B cell (primary cell): ENCODE results near the gene TUBA3E. TPM values are rescaled to one million over a fixed set of nuclear protein-coding genes. Genes with fewer than 3 reads are reported as not detected.
"Not testable (repeated sequence)": the region's sequence is repeated elsewhere in the genome, so short reads cannot be mapped to it uniquely, and the experiment has no call there.

Experiments used
- ATAC-seq: fragments of 200-7000 bp; cut with Tn5 transposase; one replicate; pipeline ENCODE4 v1.10.0; 2021; ENCODE audit warnings: low read depth, mild to moderate bottlenecking, moderate number of reproducible peaks, moderate library complexity
- CTCF ChIA-PET: fragments of 350-600 bp; sonication (Branson Sonifier 250); formaldehyde crosslinking; loops from one replicate; lab custom pipeline; 2021; ENCODE audit warnings: antibody characterized with exemption, inconsistent platforms; lab: Charles Lee
- POLR2A ChIA-PET: fragments of 350-600 bp; sonication (Branson Sonifier 250); formaldehyde crosslinking; loops from one replicate; lab custom pipeline; 2021; ENCODE audit warnings: antibody characterized with exemption; lab: Charles Lee
- DNase-seq: peaks from one replicate; pipeline ENCODE4 v3.0.0; 2013
- H2AFZ ChIP-seq: 2 replicates; pipeline ENCODE4 v1.6.1; 2012; ENCODE audit warnings: mild to moderate bottlenecking, low read depth, low read length; ENCODE audit not compliant: insufficient read depth, poor library complexity, severe bottlenecking
- H3K27ac ChIP-seq, 2 donors: 1 replicate in 1 of 2; 2 replicates in 1 of 2; pipeline ENCODE4 v1.5.1; 2012 to 2013; ENCODE audit warnings: low read length in 2 of 2, mild to moderate bottlenecking in 2 of 2, moderate library complexity in 1 of 2
- H3K27me3 ChIP-seq, 4 experiments: fragments of 200-600 bp in 1 of 4; sonication (generic) in 1 of 4; replicated peaks in 1 of 4; 1 replicate in 2 of 4; 2 replicates in 2 of 4; pipeline versions ENCODE4 v1.6.1 to v1.7.0; 2013 to 2016; ENCODE audit warnings: low read length in 3 of 4, mild to moderate bottlenecking in 2 of 4, mixed read lengths in 1 of 4, moderate library complexity in 1 of 4; ENCODE audit not compliant: insufficient read depth in 4 of 4, control insufficient read depth in 3 of 4; ENCODE audit errors: control extremely low read depth in 1 of 4
- H3K36me3 ChIP-seq, 2 experiments: replicated peaks in 1 of 2; 1 replicate in 1 of 2; 2 replicates in 1 of 2; pipeline versions ENCODE4 v1.6.1 to v1.7.1; 2013; ENCODE audit warnings: low read length in 1 of 2; ENCODE audit not compliant: insufficient read depth in 2 of 2, control insufficient read depth in 1 of 2; ENCODE audit errors: control extremely low read depth in 1 of 2, extremely low read depth in 1 of 2
- H3K4me1 ChIP-seq, 2 donors: fragments of 200-600 bp in 1 of 2; sonication (generic) in 1 of 2; 1 replicate in 1 of 2; 2 replicates in 1 of 2; pipeline versions ENCODE4 v1.5.1 to v1.6.1; 2013 to 2017; ENCODE audit warnings: low read length in 2 of 2; ENCODE audit not compliant: control insufficient read depth in 2 of 2, insufficient read depth in 2 of 2
- H3K4me2 ChIP-seq: replicated peaks from 2 replicates; pipeline ENCODE3; 2012; ENCODE audit warnings: mild to moderate bottlenecking, low read depth, low read length; ENCODE audit not compliant: poor library complexity, severe bottlenecking
- H3K4me3 ChIP-seq, 5 experiments: fragments of 200-600 bp in 1 of 5; sonication (generic) in 1 of 5; 1 replicate in 3 of 5; 2 replicates in 2 of 5; pipeline versions ENCODE4 v1.5.1 to v1.7.0; 2011 to 2016; ENCODE audit warnings: low read length in 4 of 5, mild to moderate bottlenecking in 4 of 5, low read depth in 2 of 5, control low read depth in 1 of 5, moderate library complexity in 1 of 5; ENCODE audit not compliant: insufficient read depth in 1 of 5; ENCODE audit errors: control extremely low read depth in 1 of 5, extremely low read depth in 1 of 5
- H3K79me2 ChIP-seq: fragments of 200-600 bp; sonication (generic); one replicate; pipeline ENCODE4 v1.6.0; 2016; ENCODE audit warnings: low read length; ENCODE audit not compliant: control insufficient read depth, insufficient read depth
- H3K9ac ChIP-seq: fragments of 200-600 bp; sonication (generic); 2 replicates; pipeline ENCODE4 v1.6.1; 2017; ENCODE audit warnings: mild to moderate bottlenecking, low read length, moderate library complexity
- H3K9me3 ChIP-seq, 3 donors: one replicate each; pipeline versions ENCODE4 v1.6.1 to v1.7.1; 2013; ENCODE audit warnings: low read length in 2 of 3; ENCODE audit not compliant: control insufficient read depth in 2 of 3, insufficient read depth in 1 of 3; ENCODE audit errors: control extremely low read depth in 1 of 3
- H4K20me1 ChIP-seq: 2 replicates; pipeline ENCODE4 v1.6.0; 2012; ENCODE audit warnings: mild to moderate bottlenecking, low read length; ENCODE audit not compliant: insufficient read depth, control insufficient read depth, poor library complexity, severe bottlenecking
- H3K27ac Mint-ChIP-seq: one replicate; pipeline ENCODE4 v1.8.0; 2021; ENCODE audit warnings: mixed read lengths
- H3K27me3 Mint-ChIP-seq: one replicate; pipeline ENCODE4 v1.8.0; 2021; ENCODE audit warnings: mixed read lengths
- H3K4me1 Mint-ChIP-seq: one replicate; pipeline ENCODE4 v1.8.0; 2021; ENCODE audit warnings: mixed read lengths
- H3K4me3 Mint-ChIP-seq: one replicate; pipeline ENCODE4 v1.8.0; 2021; ENCODE audit warnings: mixed read lengths
- H3K9me3 Mint-ChIP-seq: one replicate; pipeline ENCODE4 v1.8.0; 2022; ENCODE audit warnings: mixed read lengths; ENCODE audit not compliant: insufficient read depth
- EZH2 ChIP-seq: IDR thresholded peaks from 2 replicates; pipeline ENCODE4 v1.6.1; 2012; ENCODE audit warnings: borderline replicate concordance, low read depth, mild to moderate bottlenecking, moderate library complexity, low read length; ENCODE audit not compliant: insufficient read depth, poor library complexity, severe bottlenecking
- WGBS: methylation state at CpG from one replicate; pipeline ENCODE4 v1.1.5; 2013; ENCODE audit warnings: missing lambda C conversion rate; ENCODE audit not compliant: insufficient coverage; 5-methylcytosine and 5-hydroxymethylcytosine counted together
- intact Hi-C: fragments of 100-400 bp; cut with micrococcal nuclease; formaldehyde crosslinking; loops from one replicate; pipeline ENCODE4 v1.10.0; 2022
- polyA plus RNA-seq: library from polyadenylated mRNA; depleted of rRNA; stranded (reverse); fragments of >200 nt; gene quantifications from 2 replicates; pipeline ENCODE4 v1.2.3, GENCODE V29; 2012
- total RNA-seq, 2 donors: library from RNA; stranded (reverse); fragments of 120-200 nt in 1 of 2; gene quantifications; 1 replicate in 1 of 2; 2 replicates in 1 of 2; pipeline versions ENCODE4 v1.2.3 to v1.2.4, GENCODE V29; 2013 to 2022
- TF ChIP-seq, protein P1 (sequence below): fragments of 200-600 bp; IDR thresholded peaks from one replicate; pipeline ENCODE4 v1.8.0; 2022; ENCODE audit warnings: antibody characterized with exemption, mild to moderate bottlenecking

Gene TUBA3E
- total and polyA plus RNA-seq, 2 donors (not counting 1 experiment from before 2014, with no cell fraction given) = not detected

DNA sequence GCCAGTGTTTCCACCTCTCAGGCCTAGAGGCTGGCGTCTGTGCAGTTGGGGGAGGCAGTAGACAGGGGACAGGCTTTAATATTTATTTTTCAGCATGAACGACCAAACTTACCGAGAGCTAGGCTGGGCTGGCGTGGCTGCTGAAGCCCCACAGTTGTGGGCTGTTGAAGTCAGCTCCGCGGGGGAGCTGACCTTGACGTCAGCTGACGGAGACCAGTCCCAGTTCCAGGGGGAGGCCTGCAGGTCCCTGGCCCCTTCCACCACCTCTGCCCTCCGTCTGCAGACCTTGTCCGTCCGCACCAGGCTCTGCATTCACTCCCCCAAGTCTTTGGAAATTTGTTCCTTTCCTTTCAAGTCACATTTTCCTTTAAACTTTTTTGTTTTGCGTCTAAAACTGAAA lies 33.4 kb upstream of the TUBA3E start:
- WGBS = 86% methylated on average over 8 of the region's 12 CpGs
- ChIA-PET CTCF (no interaction called here), POLR2A (no interaction called here)
- TF ChIP-seq, protein P1, sequence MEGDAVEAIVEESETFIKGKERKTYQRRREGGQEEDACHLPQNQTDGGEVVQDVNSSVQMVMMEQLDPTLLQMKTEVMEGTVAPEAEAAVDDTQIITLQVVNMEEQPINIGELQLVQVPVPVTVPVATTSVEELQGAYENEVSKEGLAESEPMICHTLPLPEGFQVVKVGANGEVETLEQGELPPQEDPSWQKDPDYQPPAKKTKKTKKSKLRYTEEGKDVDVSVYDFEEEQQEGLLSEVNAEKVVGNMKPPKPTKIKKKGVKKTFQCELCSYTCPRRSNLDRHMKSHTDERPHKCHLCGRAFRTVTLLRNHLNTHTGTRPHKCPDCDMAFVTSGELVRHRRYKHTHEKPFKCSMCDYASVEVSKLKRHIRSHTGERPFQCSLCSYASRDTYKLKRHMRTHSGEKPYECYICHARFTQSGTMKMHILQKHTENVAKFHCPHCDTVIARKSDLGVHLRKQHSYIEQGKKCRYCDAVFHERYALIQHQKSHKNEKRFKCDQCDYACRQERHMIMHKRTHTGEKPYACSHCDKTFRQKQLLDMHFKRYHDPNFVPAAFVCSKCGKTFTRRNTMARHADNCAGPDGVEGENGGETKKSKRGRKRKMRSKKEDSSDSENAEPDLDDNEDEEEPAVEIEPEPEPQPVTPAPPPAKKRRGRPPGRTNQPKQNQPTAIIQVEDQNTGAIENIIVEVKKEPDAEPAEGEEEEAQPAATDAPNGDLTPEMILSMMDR = no peak
- TF ChIP-seq EZH2 = no peak
- Histone ChIP-seq H3K79me2 (no peaks in the 10 kb centered on the region), H2AFZ (no peak overlapping the region), H3K27me3 (no peaks in the 10 kb centered on the region), H4K20me1 (no peaks in the 10 kb centered on the region), H3K36me3 (no peaks in the 10 kb centered on the region), H3K4me2 (no peak overlapping the region), H3K4me3 (no peak overlapping the region), H3K27ac (no peak overlapping the region), H3K4me1 (no peaks in the 10 kb centered on the region), H3K9me3 (peaks cover 0 to 13% (median 0%) of the 10 kb centered on the region in 3 donors), H3K9ac (no peak overlapping the region)
- no peak overlapping the region for H3K4me3 Mint-ChIP-seq
- no peak overlapping the region for H3K27ac Mint-ChIP-seq
- ATAC-seq (no peak), DNase-seq (no peak)
- no peaks in the 10 kb centered on the region for H3K9me3 Mint-ChIP-seq
- intact Hi-C loops = no loop called here
- H3K4me1 Mint-ChIP-seq = no peaks in the 10 kb centered on the region
- H3K27me3 Mint-ChIP-seq = peaks cover 11% of the 10 kb centered on the region

DNA sequence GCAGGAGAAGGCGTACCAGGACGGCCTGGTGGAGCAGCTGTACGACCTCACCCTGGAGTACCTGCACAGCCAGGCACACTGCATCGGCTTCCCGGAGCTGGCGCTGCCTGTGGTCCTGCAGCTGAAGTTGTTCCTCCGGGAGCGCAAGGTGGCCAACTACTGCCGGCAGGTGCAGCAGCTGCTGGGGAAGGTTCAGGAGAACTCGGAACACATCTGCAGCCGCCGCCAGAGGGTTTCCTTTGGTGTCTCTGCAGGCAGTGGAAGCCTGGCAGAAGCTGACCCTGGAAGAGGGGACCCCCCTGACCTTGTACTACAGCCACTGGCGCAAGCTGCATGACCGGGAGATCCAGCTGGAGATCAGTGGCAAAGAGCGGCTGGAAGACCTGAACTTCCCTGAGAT lies 32.7 kb upstream of the TUBA3E start:
- intact Hi-C loops, H3K4me3 ChIP-seq, H3K27me3 Mint-ChIP-seq, H3K79me2 ChIP-seq, H2AFZ ChIP-seq, H3K27me3 ChIP-seq, H3K9ac ChIP-seq, POLR2A ChIA-PET, H4K20me1 ChIP-seq, H3K27ac Mint-ChIP-seq, H3K4me1 Mint-ChIP-seq, H3K9me3 Mint-ChIP-seq, DNase-seq, H3K36me3 ChIP-seq, H3K4me1 ChIP-seq, H3K27ac ChIP-seq, CTCF ChIA-PET, H3K4me3 Mint-ChIP-seq, H3K4me2 ChIP-seq, ATAC-seq: not testable (repeated sequence)
- 99% methylated on average over 12 of the region's 15 CpGs for WGBS
- peaks cover 0 to 13% (median 0%) of the 10 kb centered on the region in 3 donors for H3K9me3 ChIP-seq

DNA sequence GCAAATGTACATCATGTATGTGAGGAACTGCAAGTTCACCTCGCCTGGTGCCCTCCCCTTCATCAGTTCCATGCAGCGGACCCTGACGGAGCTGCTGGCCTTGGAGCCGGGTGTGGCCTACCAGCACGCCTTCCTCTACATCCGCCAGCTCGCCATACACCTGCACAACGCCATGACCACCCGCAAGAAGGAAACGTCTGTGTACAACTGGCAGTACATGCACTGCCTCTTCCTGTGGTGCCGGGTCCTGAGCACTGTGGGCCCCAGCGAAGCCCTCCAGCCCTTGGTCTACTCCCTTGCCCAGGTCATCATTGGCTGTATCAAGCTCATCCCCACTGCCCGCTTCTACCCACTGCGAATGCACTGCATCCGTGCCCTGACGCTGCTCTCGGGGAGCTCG lies 32.1 kb upstream of the TUBA3E start:
- H3K4me2 ChIP-seq, H3K27ac Mint-ChIP-seq, H3K27ac ChIP-seq, H3K4me1 Mint-ChIP-seq, H3K9ac ChIP-seq, H3K4me1 ChIP-seq, H4K20me1 ChIP-seq, H3K27me3 ChIP-seq, H3K4me3 Mint-ChIP-seq, H3K36me3 ChIP-seq, DNase-seq, H3K4me3 ChIP-seq, intact Hi-C loops, H2AFZ ChIP-seq, H3K27me3 Mint-ChIP-seq, H3K79me2 ChIP-seq, ATAC-seq, CTCF ChIA-PET, H3K9me3 Mint-ChIP-seq, POLR2A ChIA-PET: not testable (repeated sequence)
- H3K9me3 ChIP-seq = peaks cover 0 to 13% (median 0%) of the 10 kb centered on the region in 3 donors
- WGBS = 98% methylated on average over 12 of the region's 18 CpGs
